ENCODE results near the gene RIT1.

- TF ChIP-seq POLR2A (IDR thresholded peaks at IDR 0.05; ENCODE audit: low read depth, low read length) (no peak), CTCF (IDR thresholded peaks at IDR 0.05; ENCODE audit: extremely low read depth in 1 of 2, insufficient read depth in 1 of 2, low read depth in 1 of 2, low read length in 2 of 2) (no peak), POLR2AphosphoS5 (IDR thresholded peaks at IDR 0.05; ENCODE audit: insufficient read depth, low read depth, low read length) (no peak)
Measured at GRCh38 chr1:155952505-155952890, 41.3 kb upstream of the RIT1 start.
